ENCODE data around the gene ARMC9. TPM values are rescaled to one million over a fixed set of nuclear protein-coding genes. Genes with fewer than 3 reads are reported as not detected.

Gene ARMC9
- total and polyA plus RNA-seq, 7 donors: 2.4 to 95.3 (median 24.3) TPM

- WGBS, 2 donors: 92 to 95% methylated on average over 10 of the region's 10 CpGs
- peak; percentile 48 for DNase-seq
- Histone ChIP-seq H3K27me3 (no peaks in the 10 kb centered on the region), H3K9me3 (no peaks in the 10 kb centered on the region), H3K4me3 (no peak overlapping the region), H3K36me3 (peaks cover 0 to 44% (median 15%) of the 10 kb centered on the region in 4 donors), H3K4me1 (peaks cover 0 to 17% (median 8%) of the 10 kb centered on the region in 4 donors), H3K27ac (no peak overlapping the region)
- TF ChIP-seq CTCF (IDR thresholded peaks at IDR 0.05) (no peak), POLR2AphosphoS5 (IDR thresholded peaks at IDR 0.05) (no peak), EP300 (IDR thresholded peaks at IDR 0.05) (no peak), POLR2A (IDR thresholded peaks at IDR 0.05) (no peak)
- intact Hi-C loops (cut with DNase I): no loop called here
Measured at GRCh38 chr2:231359441-231359840, 161.0 kb downstream of the ARMC9 start.

- Histone ChIP-seq H3K4me1 (peaks cover 0 to 20% (median 12%) of the 10 kb centered on the region in 4 donors), H3K36me3 (peaks cover 0 to 44% (median 15%) of the 10 kb centered on the region in 4 donors), H3K4me3 (no peak overlapping the region), H3K9me3 (no peaks in the 10 kb centered on the region), H3K27me3 (no peaks in the 10 kb centered on the region), H3K27ac (no peak overlapping the region)
- no peak for TF ChIP-seq POLR2AphosphoS5 (IDR thresholded peaks at IDR 0.05)
- TF ChIP-seq CTCF (IDR thresholded peaks at IDR 0.05): no peak
- no peak for TF ChIP-seq POLR2A (IDR thresholded peaks at IDR 0.05)
- TF ChIP-seq EP300 (IDR thresholded peaks at IDR 0.05): no peak
- intact Hi-C loops (cut with DNase I): no loop called here
- DNase-seq: peak; percentile 33
- 97% methylated on average over 11 of the region's 11 CpGs for WGBS, 2 donors
Measured at GRCh38 chr2:231359948-231360347, 161.5 kb downstream of the ARMC9 start.

- H3K4me3 ChIP-seq: no peak overlapping the region
- peaks cover 0 to 21% (median 14%) of the 10 kb centered on the region in 4 donors for H3K4me1 ChIP-seq
- H3K9me3 ChIP-seq: no peaks in the 10 kb centered on the region
- H3K36me3 ChIP-seq: peaks cover 0 to 44% (median 15%) of the 10 kb centered on the region in 4 donors
- H3K27me3 ChIP-seq: no peaks in the 10 kb centered on the region
- intact Hi-C loops (cut with DNase I): no loop called here
- peak; percentile 56 for DNase-seq
- 94% methylated on average over 11 of the region's 11 CpGs for WGBS, 2 donors
- no peak overlapping the region for H3K27ac ChIP-seq
- TF ChIP-seq CTCF (IDR thresholded peaks at IDR 0.05) (no peak), EP300 (IDR thresholded peaks at IDR 0.05) (no peak), POLR2AphosphoS5 (IDR thresholded peaks at IDR 0.05) (no peak), POLR2A (IDR thresholded peaks at IDR 0.05) (no peak)
Measured at GRCh38 chr2:231360401-231360800, 162.0 kb downstream of the ARMC9 start.

- peak; percentile 52 for DNase-seq
- intact Hi-C loops (cut with DNase I): no loop called here
Measured at GRCh38 chr2:231360881-231361371, 162.5 kb downstream of the ARMC9 start.

More at GRCh38 chr2:231360881-231361371, 162.5 kb downstream of the ARMC9 start:
- H3K4me3 ChIP-seq: no peak overlapping the region
- no peaks in the 10 kb centered on the region for H3K9me3 ChIP-seq
- H3K27ac ChIP-seq: peak overlapping the region in 1 of 4 donors; percentile 52
- peaks cover 0 to 18% (median 14%) of the 10 kb centered on the region in 4 donors for H3K4me1 ChIP-seq
- no peak for TF ChIP-seq POLR2AphosphoS5 (IDR thresholded peaks at IDR 0.05)
- TF ChIP-seq CTCF (IDR thresholded peaks at IDR 0.05): no peak
- TF ChIP-seq EP300 (IDR thresholded peaks at IDR 0.05): no peak
- no peak for TF ChIP-seq POLR2A (IDR thresholded peaks at IDR 0.05)
- H3K36me3 ChIP-seq: peaks cover 0 to 44% (median 15%) of the 10 kb centered on the region in 4 donors
- 94 to 95% methylated on average over 13 of the region's 13 CpGs for WGBS, 2 donors
- H3K27me3 ChIP-seq: no peaks in the 10 kb centered on the region
